ENCODE results near the gene KCNQ1. TPM values are rescaled to one million over a fixed set of nuclear protein-coding genes. Genes with fewer than 3 reads are reported as not detected.

Gene KCNQ1
- total RNA-seq, 3 donors from 2014 or later: 3.6 to 6.2 (median 5.1) TPM

GRCh38 chr11:2534134-2534956 is 89.5 kb downstream of the KCNQ1 start:
- H3K9me3 ChIP-seq: no peaks in the 10 kb centered on the region
- no peak for DNase-seq (ENCODE audit: low spot score in 2 of 2)
- no peaks in the 10 kb centered on the region for H3K27me3 ChIP-seq
- H3K36me3 ChIP-seq: no peaks in the 10 kb centered on the region
- H3K4me3 ChIP-seq: no peak overlapping the region
- H3K4me1 ChIP-seq: peaks cover 0 to 8% of the 10 kb centered on the region in 2 donors
- intact Hi-C loops (cut with DNase I; ENCODE audit: low total_unique reads): loop anchor here (5.0 kb wide), 1 partner anchor 107 kb away; no protein-coding TSS in a partner anchor
- TF ChIP-seq POLR2A (IDR thresholded peaks at IDR 0.05): no peak
- no peak for TF ChIP-seq CTCF (IDR thresholded peaks at IDR 0.05)
- TF ChIP-seq POLR2AphosphoS5 (IDR thresholded peaks at IDR 0.05): no peak
- no peak overlapping the region for H3K27ac ChIP-seq

- intact Hi-C loops (cut with DNase I; ENCODE audit: low total_unique reads): loop anchor here (5.0 kb wide), 1 partner anchor 108 kb away; no protein-coding TSS in a partner anchor
Observed at GRCh38 chr11:2534957-2535672, 90.3 kb downstream of the KCNQ1 start.

GRCh38 chr11:2535673-2536439 is 91.0 kb downstream of the KCNQ1 start:
- Histone ChIP-seq H3K36me3 (no peaks in the 10 kb centered on the region), H3K27ac (no peak overlapping the region), H3K27me3 (no peaks in the 10 kb centered on the region), H3K4me3 (no peak overlapping the region), H3K9me3 (no peaks in the 10 kb centered on the region), H3K4me1 (peaks cover 0 to 8% of the 10 kb centered on the region in 2 donors)
- intact Hi-C loops (cut with DNase I; ENCODE audit: low total_unique reads): no loop called here
- DNase-seq (ENCODE audit: low spot score in 2 of 2): no peak
- TF ChIP-seq POLR2A (IDR thresholded peaks at IDR 0.05) (no peak), POLR2AphosphoS5 (IDR thresholded peaks at IDR 0.05) (no peak), CTCF (IDR thresholded peaks at IDR 0.05) (no peak)

More at GRCh38 chr11:2534957-2535672, 90.3 kb downstream of the KCNQ1 start:
- no peaks in the 10 kb centered on the region for H3K36me3 ChIP-seq
- H3K4me1 ChIP-seq: peaks cover 0 to 8% of the 10 kb centered on the region in 2 donors
- H3K27me3 ChIP-seq: no peaks in the 10 kb centered on the region
- no peak for DNase-seq (ENCODE audit: low spot score in 2 of 2)
- TF ChIP-seq CTCF (IDR thresholded peaks at IDR 0.05) (no peak), POLR2AphosphoS5 (IDR thresholded peaks at IDR 0.05) (no peak), POLR2A (IDR thresholded peaks at IDR 0.05) (no peak)
- H3K4me3 ChIP-seq: no peak overlapping the region
- no peak overlapping the region for H3K27ac ChIP-seq
- H3K9me3 ChIP-seq: no peaks in the 10 kb centered on the region

- Histone ChIP-seq H3K9me3 (no peaks in the 10 kb centered on the region), H3K4me3 (no peak overlapping the region), H3K36me3 (no peaks in the 10 kb centered on the region), H3K27me3 (no peaks in the 10 kb centered on the region), H3K4me1 (peaks cover 0 to 8% of the 10 kb centered on the region in 2 donors), H3K27ac (no peak overlapping the region)
- no peak for TF ChIP-seq CTCF (IDR thresholded peaks at IDR 0.05)
- TF ChIP-seq POLR2A (IDR thresholded peaks at IDR 0.05): no peak
- no peak for TF ChIP-seq POLR2AphosphoS5 (IDR thresholded peaks at IDR 0.05)
- intact Hi-C loops (cut with DNase I; ENCODE audit: low total_unique reads): no loop called here
- DNase-seq (ENCODE audit: low spot score in 2 of 2): no peak
Observed at GRCh38 chr11:2536440-2536989, 91.7 kb downstream of the KCNQ1 start.
